ENCODE results near the gene ITIH4.

The ITIH4 gene

GRCh38 chr3:52805270-52806039, 25.0 kb downstream of the ITIH4 start:
- in situ Hi-C loops (cut with MboI; ENCODE audit: low sequenced_read_pairs), result no loop called here

- in situ Hi-C loops (cut with MboI; ENCODE audit: low sequenced_read_pairs), result no loop called here
Measured at GRCh38 chr3:52801839-52802238, 28.6 kb downstream of the ITIH4 start.

- in situ Hi-C loops (cut with MboI; ENCODE audit: low sequenced_read_pairs), result no loop called here
Measured at GRCh38 chr3:52800079-52800478, 30.4 kb downstream of the ITIH4 start.

- in situ Hi-C loops (cut with MboI; ENCODE audit: low sequenced_read_pairs), result no loop called here
Measured at GRCh38 chr3:52798978-52799476, 31.4 kb downstream of the ITIH4 start.

- in situ Hi-C loops (cut with MboI; ENCODE audit: low sequenced_read_pairs), result no loop called here
Measured at GRCh38 chr3:52798376-52798977, 32.0 kb downstream of the ITIH4 start.

GRCh38 chr3:52796411-52796810, 34.1 kb downstream of the ITIH4 start:
- in situ Hi-C loops (cut with MboI; ENCODE audit: low sequenced_read_pairs), result no loop called here

GRCh38 chr3:52795298-52795900, 35.1 kb downstream of the ITIH4 start:
- in situ Hi-C loops (cut with MboI; ENCODE audit: low sequenced_read_pairs), result no loop called here

- in situ Hi-C loops (cut with MboI; ENCODE audit: low sequenced_read_pairs), result no loop called here
Measured at GRCh38 chr3:52794612-52795099, 35.8 kb downstream of the ITIH4 start, which contains the start of gene ITIH3. TSS of gene ITIH3 (plus strand) at chr3:52794796. CDS start at chr3:52794804, 8 bp downstream.

- in situ Hi-C loops (cut with MboI; ENCODE audit: low sequenced_read_pairs), result no loop called here
Measured at GRCh38 chr3:52793702-52794611, 36.5 kb downstream of the ITIH4 start.

GRCh38 chr3:52792961-52793695, 37.3 kb downstream of the ITIH4 start:
- in situ Hi-C loops (cut with MboI; ENCODE audit: low sequenced_read_pairs), result no loop called here

GRCh38 chr3:52792413-52792812, 38.1 kb downstream of the ITIH4 start:
- in situ Hi-C loops (cut with MboI; ENCODE audit: low sequenced_read_pairs), result no loop called here

GRCh38 chr3:52791928-52792327, 38.5 kb downstream of the ITIH4 start:
- in situ Hi-C loops (cut with MboI; ENCODE audit: low sequenced_read_pairs), result no loop called here

GRCh38 chr3:52791366-52791765, 39.1 kb downstream of the ITIH4 start:
- in situ Hi-C loops (cut with MboI; ENCODE audit: low sequenced_read_pairs), result no loop called here

- in situ Hi-C loops (cut with MboI; ENCODE audit: low sequenced_read_pairs), result no loop called here
Measured at GRCh38 chr3:52790741-52791140, 39.7 kb downstream of the ITIH4 start.

- in situ Hi-C loops (cut with MboI; ENCODE audit: low sequenced_read_pairs), result no loop called here
Measured at GRCh38 chr3:52790337-52790736, 40.1 kb downstream of the ITIH4 start.

- in situ Hi-C loops (cut with MboI; ENCODE audit: low sequenced_read_pairs), result no loop called here
Measured at GRCh38 chr3:52789746-52790040, 40.8 kb downstream of the ITIH4 start.

- in situ Hi-C loops (cut with MboI; ENCODE audit: low sequenced_read_pairs), result no loop called here
Measured at GRCh38 chr3:52788890-52789745, 41.4 kb downstream of the ITIH4 start.

- in situ Hi-C loops (cut with MboI; ENCODE audit: low sequenced_read_pairs), result no loop called here
Measured at GRCh38 chr3:52787672-52788625, 42.5 kb downstream of the ITIH4 start.

Data from HL-60/S4 (cell line).